Measurements from ENCODE around the gene PCSK7. TPM values are rescaled to one million over a fixed set of nuclear protein-coding genes. Genes with fewer than 3 reads are reported as not detected.

The PCSK7 gene
- total RNA-seq, 1 experiment from 2014 or later = 50.7 TPM

GRCh38 chr11:117171404-117172061 is 60.3 kb downstream of the PCSK7 start:
- Mint-ChIP-seq H3K36me3 (ENCODE audit: insufficient read depth in 1 of 3, low read depth in 3 of 3) (peaks cover 14 to 63% (median 41%) of the 10 kb centered on the region in 3 experiments; a peak in 6 of 7 replicates), H3K9me3 (no peaks in the 10 kb centered on the region), H3K4me1 (peaks cover 17 to 23% of the 10 kb centered on the region in 2 experiments), H3K27ac (peak overlapping the region; percentile 33 to 77 (median 58); a peak in 4 of 7 replicates), H3K4me3 (no peak overlapping the region), H3K27me3 (ENCODE audit: low read depth) (no peaks in the 10 kb centered on the region)
- no peak for DNase-seq
- Histone ChIP-seq H2BK120ac (ENCODE audit: low read depth, low read length, poor library complexity, severe bottlenecking) (no peak overlapping the region), H3K9ac (ENCODE audit: extremely low read depth, insufficient read length, low read length) (no peak overlapping the region), H3K23me2 (ENCODE audit: insufficient read length, low read depth, low read length, poor library complexity, severe bottlenecking) (no peaks in the 10 kb centered on the region), H4K5ac (ENCODE audit: insufficient read length, low read depth, low read length) (no peak overlapping the region), H3K4me1 (ENCODE audit: insufficient read depth, low read length) (no peaks in the 10 kb centered on the region), H3K27ac (ENCODE audit: insufficient read length, low read depth, low read length) (no peak overlapping the region), H3K56ac (ENCODE audit: insufficient read length, low read depth, low read length) (no peak overlapping the region), H3K14ac (ENCODE audit: insufficient read depth, low read length) (no peak overlapping the region), H4K8ac (replicated peaks; ENCODE audit: insufficient read length, low read depth, low read length) (no peak overlapping the region), H3K4me2 (ENCODE audit: insufficient read depth, insufficient read length, low read length) (no peak overlapping the region), H3K4ac (ENCODE audit: low read depth, low read length) (no peak overlapping the region), H4K91ac (ENCODE audit: insufficient read length, low read depth, low read length) (no peak overlapping the region), H2BK12ac (ENCODE audit: insufficient read length, low read depth, low read length) (no peak overlapping the region), H2AK5ac (ENCODE audit: insufficient read length, low read length) (no peak overlapping the region), H3K79me1 (ENCODE audit: insufficient read depth, low read depth, low read length, poor library complexity, severe bottlenecking) (no peaks in the 10 kb centered on the region), H3K79me2 (ENCODE audit: insufficient read depth, low read length) (no peaks in the 10 kb centered on the region), H3K23ac (ENCODE audit: insufficient read length, low read depth, low read length) (no peak overlapping the region), H4K20me1 (ENCODE audit: control insufficient read depth, insufficient read depth, insufficient read length) (no peaks in the 10 kb centered on the region), H2BK15ac (ENCODE audit: low read depth, low read length) (no peak overlapping the region), H3K27me3 (ENCODE audit: insufficient read depth, low read length) (no peaks in the 10 kb centered on the region), H3T11ph (ENCODE audit: low read length) (no peak overlapping the region), H3K9me3 (ENCODE audit: control insufficient read depth, low read depth, low read length) (no peaks in the 10 kb centered on the region), H3K18ac (ENCODE audit: insufficient read length, low read depth, low read length) (no peak overlapping the region), H2AFZ (ENCODE audit: low read length) (no peak overlapping the region), H2BK20ac (ENCODE audit: low read depth, low read length, poor library complexity, severe bottlenecking) (no peak overlapping the region), H2BK5ac (ENCODE audit: insufficient read length, low read length) (no peak overlapping the region)
- no CpG with 5 or more reads among the region's 14 CpGs for WGBS (ENCODE audit: extremely low coverage, insufficient read length, low lambda C conversion rate)
- TF ChIP-seq CTCF (conservative IDR thresholded peaks at IDR 0.05) = no peak
